ENCODE data around the gene MESP2.

The MESP2 gene

DNA sequence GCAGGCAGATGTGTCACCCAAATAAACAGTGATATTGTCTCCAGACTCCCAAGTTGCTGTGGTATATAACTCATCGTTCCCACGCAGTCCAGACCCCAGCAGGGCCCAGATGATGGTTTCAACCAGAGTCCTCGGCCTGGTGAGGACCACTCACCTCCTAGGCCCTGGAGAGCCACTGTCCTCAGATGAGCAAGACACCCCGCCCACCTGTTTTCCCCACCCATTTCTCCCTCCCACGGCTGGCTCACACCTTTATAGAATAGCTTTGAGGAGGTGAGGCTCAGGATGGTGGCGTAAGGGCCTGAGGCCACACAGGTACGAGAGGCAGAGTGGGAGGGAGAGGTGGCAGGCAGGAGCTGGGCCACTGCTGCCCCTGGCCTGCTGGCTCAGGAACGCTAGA is 32.5 kb upstream of the MESP2 start:
- H3K27ac ChIP-seq = peak overlapping the region; percentile 100

DNA sequence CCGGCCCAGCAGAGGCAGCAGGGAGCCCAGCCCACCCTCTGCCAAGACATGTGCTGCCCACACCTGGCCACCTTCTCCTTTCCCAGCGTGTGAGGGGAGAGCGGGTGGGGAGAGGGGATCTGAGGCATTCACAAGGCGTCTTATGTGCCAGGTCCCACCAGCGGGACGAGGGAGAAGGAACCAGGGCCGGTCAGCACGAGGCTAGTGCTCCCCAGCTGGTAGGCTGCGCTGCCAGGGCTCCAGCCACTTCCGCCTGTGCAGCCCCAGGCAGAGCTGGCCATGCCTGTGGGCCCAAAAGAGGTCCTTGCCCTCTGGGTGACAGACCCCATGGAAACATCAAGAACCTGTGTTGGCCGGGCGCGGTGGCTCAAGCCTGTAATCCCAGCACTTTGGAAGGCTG is 31.0 kb upstream of the MESP2 start:
- TF ChIP-seq, protein P1, sequence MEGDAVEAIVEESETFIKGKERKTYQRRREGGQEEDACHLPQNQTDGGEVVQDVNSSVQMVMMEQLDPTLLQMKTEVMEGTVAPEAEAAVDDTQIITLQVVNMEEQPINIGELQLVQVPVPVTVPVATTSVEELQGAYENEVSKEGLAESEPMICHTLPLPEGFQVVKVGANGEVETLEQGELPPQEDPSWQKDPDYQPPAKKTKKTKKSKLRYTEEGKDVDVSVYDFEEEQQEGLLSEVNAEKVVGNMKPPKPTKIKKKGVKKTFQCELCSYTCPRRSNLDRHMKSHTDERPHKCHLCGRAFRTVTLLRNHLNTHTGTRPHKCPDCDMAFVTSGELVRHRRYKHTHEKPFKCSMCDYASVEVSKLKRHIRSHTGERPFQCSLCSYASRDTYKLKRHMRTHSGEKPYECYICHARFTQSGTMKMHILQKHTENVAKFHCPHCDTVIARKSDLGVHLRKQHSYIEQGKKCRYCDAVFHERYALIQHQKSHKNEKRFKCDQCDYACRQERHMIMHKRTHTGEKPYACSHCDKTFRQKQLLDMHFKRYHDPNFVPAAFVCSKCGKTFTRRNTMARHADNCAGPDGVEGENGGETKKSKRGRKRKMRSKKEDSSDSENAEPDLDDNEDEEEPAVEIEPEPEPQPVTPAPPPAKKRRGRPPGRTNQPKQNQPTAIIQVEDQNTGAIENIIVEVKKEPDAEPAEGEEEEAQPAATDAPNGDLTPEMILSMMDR (conservative IDR thresholded peaks at IDR 0.05) = no peak
- H3K27ac ChIP-seq = peak overlapping the region; percentile 100

More for the DNA sequence above, 32.5 kb upstream of the MESP2 start:
- TF ChIP-seq, protein P1 (conservative IDR thresholded peaks at IDR 0.05) = no peak

DNA sequence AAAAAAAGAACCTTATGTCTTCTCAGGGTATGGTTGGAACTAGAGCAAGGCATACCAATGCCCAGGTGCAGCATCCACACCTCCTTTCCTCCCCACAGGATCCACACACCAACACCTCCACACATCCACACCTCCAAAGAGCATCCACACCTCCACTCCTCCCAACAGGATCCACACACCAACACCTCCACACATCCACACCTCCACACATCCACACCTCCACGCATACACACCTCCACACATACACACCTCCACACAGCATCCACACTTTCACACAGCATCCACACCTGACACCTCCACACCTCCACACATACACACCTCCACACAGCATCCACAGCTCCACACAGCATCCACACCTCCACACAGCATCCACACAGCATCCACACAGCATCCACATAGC is 30.4 kb upstream of the MESP2 start:
- peak overlapping the region; percentile 100 for H3K27ac ChIP-seq
- TF ChIP-seq, protein P1 (conservative IDR thresholded peaks at IDR 0.05) = no peak

DNA sequence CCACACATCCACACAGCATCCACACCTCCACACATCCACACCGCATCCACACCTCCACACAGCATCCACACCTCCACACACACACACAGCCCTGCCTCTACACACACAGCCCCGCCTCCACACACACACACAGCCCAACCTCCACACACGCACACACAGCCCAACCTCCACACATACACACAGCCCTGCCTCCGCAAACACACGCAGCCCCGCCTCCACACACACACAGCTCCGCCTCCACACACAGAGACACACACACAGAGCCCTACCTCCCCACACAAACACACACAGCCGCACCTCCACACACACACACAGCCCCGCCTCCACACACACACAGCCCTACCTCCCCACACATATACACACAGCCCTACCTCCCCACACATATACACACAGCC is 29.7 kb upstream of the MESP2 start:
- TF ChIP-seq, protein P1 (conservative IDR thresholded peaks at IDR 0.05) = no peak
- H3K27ac ChIP-seq = peak overlapping the region; percentile 100

DNA sequence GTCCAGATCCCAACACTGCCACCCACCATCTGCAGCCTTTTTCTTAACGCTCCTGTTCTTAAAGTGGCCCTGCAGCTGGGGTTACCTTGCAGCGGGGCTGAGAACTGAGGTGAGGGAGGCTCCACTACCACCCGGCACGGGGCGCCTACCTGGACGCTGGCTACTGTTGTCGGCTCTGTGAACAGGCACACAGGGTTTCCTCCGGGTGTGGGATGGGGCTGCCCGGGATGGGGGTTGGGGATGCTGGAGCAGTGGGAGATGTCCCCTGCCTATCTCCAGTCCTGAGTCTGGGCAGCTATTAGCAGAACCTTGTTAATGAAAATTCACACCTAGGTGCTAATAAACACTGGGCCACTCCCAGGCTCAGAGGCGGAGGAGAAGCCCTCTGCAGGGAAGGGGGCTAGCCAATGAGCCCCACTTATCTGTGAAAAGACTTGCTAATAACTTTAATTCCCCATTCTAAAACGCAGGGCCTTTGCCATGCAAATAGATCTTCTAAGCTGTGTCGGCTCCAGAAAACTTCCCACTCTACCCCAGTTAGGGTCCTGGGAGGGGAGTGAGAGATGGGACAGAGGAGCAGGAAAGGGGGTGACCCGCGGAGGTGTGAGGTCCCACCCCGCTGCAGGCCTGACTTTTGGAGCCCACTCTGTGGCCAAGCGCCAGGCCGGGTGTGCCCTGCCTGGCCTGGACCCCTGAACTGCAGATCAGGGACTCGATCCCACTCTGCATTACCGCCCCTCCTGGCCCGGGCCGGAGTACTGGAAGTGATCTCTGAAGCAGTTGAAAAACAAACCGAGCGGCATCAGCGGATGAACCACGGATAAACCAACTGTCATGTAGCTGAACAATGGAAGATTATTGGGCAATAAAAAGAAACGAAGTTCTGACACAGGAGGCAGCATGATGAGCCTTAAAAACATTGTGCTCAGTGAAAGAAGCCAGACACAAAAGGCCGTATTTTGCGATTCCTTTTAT is 28.1 kb upstream of the MESP2 start:
- H3K27ac ChIP-seq = peak overlapping the region; percentile 100
- TF ChIP-seq, protein P1 (conservative IDR thresholded peaks at IDR 0.05) = no peak

DNA sequence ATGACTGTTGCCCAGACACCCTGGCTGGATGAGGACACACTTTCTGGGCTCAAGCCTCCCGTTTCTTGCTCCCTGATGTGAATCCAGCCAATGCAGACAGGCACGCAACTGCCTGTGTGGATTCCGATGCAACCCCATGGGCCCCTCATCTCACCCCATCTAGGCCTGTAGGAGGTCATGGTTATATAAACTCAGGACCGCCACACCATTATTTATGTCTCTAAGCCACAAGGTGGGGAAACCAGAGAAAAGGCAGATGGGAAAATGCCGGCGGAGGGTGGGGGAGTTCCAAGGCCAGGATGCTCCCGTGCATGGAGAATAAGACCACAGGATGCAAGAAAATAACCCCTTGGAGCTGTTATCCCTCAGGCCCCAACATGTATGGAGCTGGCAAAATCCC is 27.1 kb upstream of the MESP2 start:
- TF ChIP-seq, protein P1 (conservative IDR thresholded peaks at IDR 0.05) = no peak
- peak overlapping the region; percentile 100 for H3K27ac ChIP-seq

DNA sequence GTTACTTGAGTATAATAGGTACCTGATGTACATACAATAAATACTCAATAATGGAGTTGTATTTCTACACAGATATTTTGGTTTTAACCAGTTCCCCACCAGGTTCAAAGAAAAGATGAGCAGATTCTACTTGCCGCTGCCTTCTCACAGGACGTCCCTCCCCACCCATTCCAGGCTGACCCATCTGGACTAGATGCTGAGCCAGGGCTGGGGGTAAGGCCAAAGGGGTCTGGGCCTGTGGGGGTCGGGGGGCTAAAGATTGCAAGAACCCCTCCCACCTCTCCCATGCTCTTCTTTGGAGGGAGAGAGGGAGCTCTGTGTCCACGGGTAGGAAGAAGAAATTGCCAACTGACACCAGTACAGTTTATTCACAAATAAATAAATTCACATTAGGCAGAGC is 26.6 kb upstream of the MESP2 start:
- TF ChIP-seq, protein P1 (conservative IDR thresholded peaks at IDR 0.05) = no peak
- peak overlapping the region; percentile 100 for H3K27ac ChIP-seq
